Measurements from ENCODE around the gene KIAA2012. TPM values are rescaled to one million over a fixed set of nuclear protein-coding genes. Genes with fewer than 3 reads are reported as not detected.
A peak's percentile ranks its signal among the peaks of the same experiment; 100 is the strongest.

Gene KIAA2012
- polyA plus RNA-seq, 3 donors, result not detected

DNA sequence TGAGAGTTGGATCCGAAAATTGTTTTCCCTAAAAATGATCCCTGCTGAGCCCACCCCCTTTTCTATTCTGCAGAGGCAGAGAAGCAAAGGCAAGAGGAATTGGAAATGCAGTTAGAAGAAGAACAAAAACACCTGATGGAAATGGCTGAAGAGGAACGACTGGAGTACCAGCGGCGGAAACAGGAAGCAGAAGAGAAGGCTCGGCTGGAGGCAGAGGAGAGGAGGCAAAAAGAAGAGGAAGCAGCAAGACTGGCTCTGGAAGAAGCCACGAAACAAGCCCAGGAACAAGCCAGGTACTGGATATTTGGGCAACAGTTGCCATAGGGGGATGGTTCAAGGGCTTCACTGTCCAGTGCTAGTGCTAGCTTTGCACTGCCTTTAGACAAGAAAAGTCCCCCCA lies 123.7 kb downstream of the KIAA2012 start:
- Histone ChIP-seq H3K9me3 (replicated peaks in 1 of 2; ENCODE audit: control insufficient read depth in 1 of 2, insufficient read depth in 1 of 2, low read length in 2 of 2) (no peaks in the 10 kb centered on the region), H3K4me1 (ENCODE audit: control insufficient read depth in 1 of 2, insufficient read depth in 2 of 2, low read length in 2 of 2) (peaks cover 5 to 6% of the 10 kb centered on the region in 2 donors), H3K79me2 (ENCODE audit: insufficient read depth, low read length) (no peaks in the 10 kb centered on the region), H3K9ac (ENCODE audit: insufficient read depth, low read length, poor library complexity, severe bottlenecking) (no peak overlapping the region), H2AFZ (ENCODE audit: insufficient read depth, low read depth, low read length, poor library complexity, severe bottlenecking) (no peak overlapping the region), H3K36me3 (replicated peaks in 1 of 2; ENCODE audit: control insufficient read depth in 1 of 2, insufficient read depth in 2 of 2, low read length in 2 of 2) (no peaks in the 10 kb centered on the region), H3K27ac (ENCODE audit: low read depth in 1 of 2, low read length in 2 of 2) (no peak overlapping the region), H3K4me2 (replicated peaks; ENCODE audit: extremely low read depth, low read length, poor library complexity, severe bottlenecking) (peak overlapping the region; percentile 6), H4K20me1 (ENCODE audit: insufficient read depth, low read length) (no peaks in the 10 kb centered on the region), H3K4me3 (replicated peaks in 1 of 3; ENCODE audit: low read depth in 2 of 3, low read length in 3 of 3) (no peak overlapping the region), H3K27me3 (ENCODE audit: control insufficient read depth in 2 of 2, insufficient read depth in 2 of 2, low read length in 2 of 2) (no peaks in the 10 kb centered on the region)
- Mint-ChIP-seq H3K27me3 (ENCODE audit: low read depth in 3 of 3) (peaks cover 0 to 3% (median 0%) of the 10 kb centered on the region in 3 donors), H3K4me1 (peaks cover 8% of the 10 kb centered on the region), H3K9me3 (peaks cover 0 to 5% (median 0%) of the 10 kb centered on the region in 7 donors), H3K27ac (peak overlapping the region in 1 of 7 donors; percentile 70), H3K36me3 (no peaks in the 10 kb centered on the region), H3K4me3 (peak overlapping the region in 1 of 2 donors; percentile 13)
- intact Hi-C loops (cut with micrococcal nuclease), result no loop called here
- 0% methylated on average over 4 of the region's 6 CpGs for WGBS (ENCODE audit: insufficient coverage)
- TF ChIP-seq, protein P1, sequence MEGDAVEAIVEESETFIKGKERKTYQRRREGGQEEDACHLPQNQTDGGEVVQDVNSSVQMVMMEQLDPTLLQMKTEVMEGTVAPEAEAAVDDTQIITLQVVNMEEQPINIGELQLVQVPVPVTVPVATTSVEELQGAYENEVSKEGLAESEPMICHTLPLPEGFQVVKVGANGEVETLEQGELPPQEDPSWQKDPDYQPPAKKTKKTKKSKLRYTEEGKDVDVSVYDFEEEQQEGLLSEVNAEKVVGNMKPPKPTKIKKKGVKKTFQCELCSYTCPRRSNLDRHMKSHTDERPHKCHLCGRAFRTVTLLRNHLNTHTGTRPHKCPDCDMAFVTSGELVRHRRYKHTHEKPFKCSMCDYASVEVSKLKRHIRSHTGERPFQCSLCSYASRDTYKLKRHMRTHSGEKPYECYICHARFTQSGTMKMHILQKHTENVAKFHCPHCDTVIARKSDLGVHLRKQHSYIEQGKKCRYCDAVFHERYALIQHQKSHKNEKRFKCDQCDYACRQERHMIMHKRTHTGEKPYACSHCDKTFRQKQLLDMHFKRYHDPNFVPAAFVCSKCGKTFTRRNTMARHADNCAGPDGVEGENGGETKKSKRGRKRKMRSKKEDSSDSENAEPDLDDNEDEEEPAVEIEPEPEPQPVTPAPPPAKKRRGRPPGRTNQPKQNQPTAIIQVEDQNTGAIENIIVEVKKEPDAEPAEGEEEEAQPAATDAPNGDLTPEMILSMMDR (IDR thresholded peaks at IDR 0.05), result no peak
- DNase-seq, result peak in 2 of 3 donors; percentile 12 to 15

DNA sequence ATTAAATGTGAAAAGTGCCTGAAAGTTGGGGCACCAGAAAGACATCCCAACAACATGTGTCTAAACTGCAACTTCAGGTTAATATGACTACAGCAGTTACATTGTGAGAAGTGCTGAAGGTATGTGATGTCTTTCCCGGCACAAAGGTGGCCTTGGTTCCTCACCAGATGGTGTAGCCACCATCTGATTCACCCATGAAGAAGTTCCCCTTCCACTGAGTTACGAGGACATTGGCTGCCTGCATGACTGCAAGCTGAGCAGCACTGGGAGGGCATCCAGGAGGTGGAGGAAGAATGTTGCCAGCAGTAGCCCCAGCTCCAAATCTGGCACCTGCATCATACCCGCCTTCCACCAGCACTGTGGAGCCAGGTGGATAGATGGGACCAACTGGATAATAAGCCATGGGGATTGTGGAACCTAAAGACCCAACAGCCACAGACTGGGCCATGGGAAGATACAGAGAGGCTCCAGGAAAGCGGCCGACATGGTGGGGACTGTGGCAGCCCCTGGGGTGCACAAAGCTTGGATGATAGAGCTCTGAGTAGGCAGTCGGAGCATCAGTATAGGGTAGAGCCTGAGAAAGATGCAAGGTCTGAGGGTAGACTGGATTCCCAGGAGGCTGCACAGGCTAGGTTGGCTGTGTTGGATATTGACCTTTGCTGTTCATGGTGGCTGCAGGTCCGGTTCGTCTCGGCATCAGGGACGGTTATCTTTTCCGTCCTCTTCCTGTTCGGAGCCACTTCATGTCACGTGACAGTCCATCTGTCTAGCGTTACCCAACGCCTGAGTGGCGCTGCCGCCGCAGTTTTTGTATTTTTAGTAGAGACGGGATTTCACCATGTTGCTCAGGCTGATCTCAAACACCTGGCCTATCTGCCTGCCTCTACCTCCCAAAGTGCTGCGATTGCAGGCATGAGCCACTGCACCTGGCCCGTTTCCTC lies 128.4 kb downstream of the KIAA2012 start:
- peak in 2 of 3 donors; percentile 9 to 20 for DNase-seq
- Mint-ChIP-seq H3K27ac (no peak overlapping the region), H3K4me3 (no peak overlapping the region), H3K27me3 (ENCODE audit: low read depth in 3 of 3) (peaks cover 0 to 3% (median 0%) of the 10 kb centered on the region in 3 donors), H3K4me1 (peaks cover 6% of the 10 kb centered on the region), H3K9me3 (peaks cover 0 to 5% (median 0%) of the 10 kb centered on the region in 7 donors), H3K36me3 (peaks cover 13 to 20% of the 10 kb centered on the region in 2 donors)
- Histone ChIP-seq H3K27ac (ENCODE audit: low read depth in 1 of 2, low read length in 2 of 2) (no peak overlapping the region), H3K4me1 (ENCODE audit: control insufficient read depth in 1 of 2, insufficient read depth in 2 of 2, low read length in 2 of 2) (peaks cover 5 to 6% of the 10 kb centered on the region in 2 donors), H3K9ac (ENCODE audit: insufficient read depth, low read length, poor library complexity, severe bottlenecking) (no peak overlapping the region), H3K9me3 (replicated peaks in 1 of 2; ENCODE audit: control insufficient read depth in 1 of 2, insufficient read depth in 1 of 2, low read length in 2 of 2) (no peaks in the 10 kb centered on the region), H2AFZ (ENCODE audit: insufficient read depth, low read depth, low read length, poor library complexity, severe bottlenecking) (no peak overlapping the region), H3K27me3 (ENCODE audit: control insufficient read depth in 2 of 2, insufficient read depth in 2 of 2, low read length in 2 of 2) (no peaks in the 10 kb centered on the region), H4K20me1 (ENCODE audit: insufficient read depth, low read length) (no peaks in the 10 kb centered on the region), H3K79me2 (ENCODE audit: insufficient read depth, low read length) (no peaks in the 10 kb centered on the region), H3K4me2 (replicated peaks; ENCODE audit: extremely low read depth, low read length, poor library complexity, severe bottlenecking) (no peak overlapping the region), H3K4me3 (replicated peaks in 1 of 3; ENCODE audit: low read depth in 2 of 3, low read length in 3 of 3) (no peak overlapping the region), H3K36me3 (replicated peaks in 1 of 2; ENCODE audit: control insufficient read depth in 1 of 2, insufficient read depth in 2 of 2, low read length in 2 of 2) (peaks cover 10 to 19% of the 10 kb centered on the region in 2 donors)
- TF ChIP-seq, protein P1 (IDR thresholded peaks at IDR 0.05), result no peak
- intact Hi-C loops (cut with micrococcal nuclease), result no loop called here
- 97% methylated on average over 11 of the region's 21 CpGs for WGBS (ENCODE audit: insufficient coverage)

Data from CD14-positive monocyte (primary cell).